ENCODE data around the gene DCLK3. TPM values are rescaled to one million over a fixed set of nuclear protein-coding genes. Genes with fewer than 3 reads are reported as not detected.
A peak's percentile ranks its signal among the peaks of the same experiment; 100 is the strongest.

The DCLK3 gene
- total RNA-seq, 1 donor from 2014 or later, result not detected

- peaks cover 4% of the 10 kb centered on the region for H3K27me3 ChIP-seq
These were observed 751 bp upstream of the DCLK3 start for GRCh38 chr3:36765104-36765503.

GRCh38 chr3:36764704-36765038, 318 bp upstream of the DCLK3 start:
- Histone ChIP-seq H3K9me3 (no peaks in the 10 kb centered on the region), H3K27me3 (peaks cover 4% of the 10 kb centered on the region), H3K4me1 (peaks cover 3% of the 10 kb centered on the region), H3K4me3 (peak overlapping the region; percentile 22 to 28), H3K36me3 (no peaks in the 10 kb centered on the region), H3K27ac (no peak overlapping the region)
- TF ChIP-seq POLR2A (IDR thresholded peaks at IDR 0.05) (no peak), CTCF (IDR thresholded peaks at IDR 0.05) (no peak), POLR2AphosphoS5 (IDR thresholded peaks at IDR 0.05; ENCODE audit: insufficient read depth in 1 of 2, low read depth in 1 of 2) (no peak)
- no peak for DNase-seq (ENCODE audit: extremely low spot score in 2 of 2)
- intact Hi-C loops (cut with DNase I), result no loop called here

More at GRCh38 chr3:36765104-36765503, 751 bp upstream of the DCLK3 start:
- intact Hi-C loops (cut with DNase I), result no loop called here
- TF ChIP-seq POLR2A (IDR thresholded peaks at IDR 0.05) (no peak), CTCF (IDR thresholded peaks at IDR 0.05) (no peak), POLR2AphosphoS5 (IDR thresholded peaks at IDR 0.05; ENCODE audit: insufficient read depth in 1 of 2, low read depth in 1 of 2) (no peak)
- Histone ChIP-seq H3K27ac (no peak overlapping the region), H3K9me3 (no peaks in the 10 kb centered on the region), H3K4me1 (peaks cover 3% of the 10 kb centered on the region), H3K36me3 (no peaks in the 10 kb centered on the region), H3K4me3 (no peak overlapping the region)
- DNase-seq (ENCODE audit: extremely low spot score in 2 of 2), result no peak

- intact Hi-C loops (cut with DNase I), result no loop called here
- Histone ChIP-seq H3K4me3 (peak overlapping the region in 1 of 2 donors; percentile 28), H3K4me1 (peaks cover 3% of the 10 kb centered on the region), H3K36me3 (no peaks in the 10 kb centered on the region), H3K9me3 (no peaks in the 10 kb centered on the region), H3K27ac (no peak overlapping the region), H3K27me3 (peaks cover 4% of the 10 kb centered on the region)
- TF ChIP-seq POLR2AphosphoS5 (IDR thresholded peaks at IDR 0.05; ENCODE audit: insufficient read depth in 1 of 2, low read depth in 1 of 2), result no peak
- TF ChIP-seq CTCF (IDR thresholded peaks at IDR 0.05), result no peak
- TF ChIP-seq POLR2A (IDR thresholded peaks at IDR 0.05), result no peak
- no peak for DNase-seq (ENCODE audit: extremely low spot score in 2 of 2)
These were observed 1.2 kb downstream of the DCLK3 start for GRCh38 chr3:36762918-36763849.

GRCh38 chr3:36761779-36762178, 2.6 kb downstream of the DCLK3 start:
- TF ChIP-seq CTCF (IDR thresholded peaks at IDR 0.05) (no peak), POLR2AphosphoS5 (IDR thresholded peaks at IDR 0.05; ENCODE audit: insufficient read depth in 1 of 2, low read depth in 1 of 2) (no peak), POLR2A (IDR thresholded peaks at IDR 0.05) (no peak)
- intact Hi-C loops (cut with DNase I), result no loop called here
- H3K27me3 ChIP-seq, result peaks cover 4% of the 10 kb centered on the region
- H3K4me3 ChIP-seq, result no peak overlapping the region
- no peak overlapping the region for H3K27ac ChIP-seq
- H3K4me1 ChIP-seq, result peaks cover 3% of the 10 kb centered on the region
- DNase-seq (ENCODE audit: extremely low spot score in 2 of 2), result no peak
- no peaks in the 10 kb centered on the region for H3K36me3 ChIP-seq
- no peaks in the 10 kb centered on the region for H3K9me3 ChIP-seq

GRCh38 chr3:36756269-36756668, 8.1 kb downstream of the DCLK3 start:
- Histone ChIP-seq H3K9me3 (no peaks in the 10 kb centered on the region), H3K36me3 (no peaks in the 10 kb centered on the region), H3K4me3 (no peak overlapping the region), H3K4me1 (no peaks in the 10 kb centered on the region), H3K27me3 (no peaks in the 10 kb centered on the region), H3K27ac (no peak overlapping the region)
- intact Hi-C loops (cut with DNase I), result no loop called here
- TF ChIP-seq POLR2AphosphoS5 (IDR thresholded peaks at IDR 0.05; ENCODE audit: insufficient read depth in 1 of 2, low read depth in 1 of 2) (no peak), CTCF (IDR thresholded peaks at IDR 0.05) (no peak), POLR2A (IDR thresholded peaks at IDR 0.05) (no peak)
- no peak for DNase-seq (ENCODE audit: extremely low spot score in 2 of 2)

Data from vagina (tissue), 2 donors.